ENCODE measurements around the gene SLC23A3. TPM values are rescaled to one million over a fixed set of nuclear protein-coding genes. Genes with fewer than 3 reads are reported as not detected.

The SLC23A3 gene
- total and polyA plus RNA-seq, 10 of the 15 experiments (the other 5 are each of a cell fraction or from before 2014, with no cell fraction given): 0.07 to 1.0 (median 0.40) TPM; not detected in 1

DNA sequence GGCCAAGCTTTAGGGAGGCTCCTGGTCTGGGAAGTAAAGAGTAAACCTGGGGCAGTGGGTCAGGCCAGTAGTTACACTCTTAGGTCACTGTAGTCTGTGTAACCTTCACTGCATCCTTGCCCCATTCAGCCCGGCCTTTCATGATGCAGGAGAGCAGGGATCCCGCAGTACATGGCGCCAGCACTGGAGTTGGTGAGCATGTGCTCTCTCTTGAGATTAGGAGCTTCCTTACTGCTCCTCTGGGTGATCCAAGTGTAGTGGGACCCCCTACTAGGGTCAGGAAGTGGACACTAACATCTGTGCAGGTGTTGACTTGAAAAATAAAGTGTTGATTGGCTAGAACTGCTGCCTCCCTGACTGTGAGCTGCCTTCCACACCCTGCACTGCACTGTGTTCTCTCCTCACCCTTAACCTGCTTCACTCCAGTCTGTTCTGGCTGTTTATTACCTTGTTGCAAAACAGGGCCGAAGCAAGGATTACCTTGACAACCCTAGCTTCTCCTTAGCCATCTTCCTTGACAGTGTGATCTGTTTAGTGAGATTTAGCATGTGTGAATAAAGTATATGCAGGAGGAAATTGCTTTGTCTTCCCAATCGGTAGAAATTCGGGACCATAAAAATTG lies 13.4 kb upstream of the SLC23A3 start:
- Histone ChIP-seq H3K36me3 (ENCODE audit: control insufficient read depth in 2 of 2, insufficient read depth in 2 of 2, low read length in 1 of 2) (peaks cover 6 to 10% of the 10 kb centered on the region in 2 experiments; a peak in 3 of 4 replicates), H2AFZ (ENCODE audit: control insufficient read depth, low read depth, low read length) (no peak overlapping the region), H3K4me3 (no peak overlapping the region), H3K79me2 (ENCODE audit: control insufficient read depth, insufficient read depth, low read length) (peaks cover 13% of the 10 kb centered on the region), H3K9me3 (replicated peaks; ENCODE audit: control insufficient read depth, insufficient read depth, low read length) (no peaks in the 10 kb centered on the region), H3K4me1 (ENCODE audit: control insufficient read depth, insufficient read depth, low read length) (peaks cover 10% of the 10 kb centered on the region), H3K4me2 (ENCODE audit: control insufficient read depth, insufficient read depth) (no peak overlapping the region), H4K20me1 (ENCODE audit: control insufficient read depth, insufficient read depth) (no peaks in the 10 kb centered on the region), H3K9ac (ENCODE audit: control insufficient read depth, insufficient read depth, low read length) (no peak overlapping the region), H3K27me3 (replicated peaks in 1 of 2; ENCODE audit: control insufficient read depth in 2 of 2, insufficient read depth in 2 of 2, low read length in 1 of 2) (no peaks in the 10 kb centered on the region), H3K27ac (ENCODE audit: control insufficient read depth, insufficient read depth) (no peak overlapping the region)
- FAIRE-seq (no peak), ATAC-seq (no peak), DNase-seq (ENCODE audit: low read depth, low spot score) (no peak)
- intact Hi-C loops (cut with micrococcal nuclease; ENCODE audit: unreplicated experiment) (no loop called here), in situ Hi-C loops (cut with MboI) (no loop called here)
- TF ChIP-seq PAX8 (IDR thresholded peaks at IDR 0.05) (no peak), SMARCA5 (IDR thresholded peaks at IDR 0.05) (no peak), ZZZ3 (IDR thresholded peaks at IDR 0.05; ENCODE audit: control insufficient read depth, insufficient read length, low read depth) (no peak), RAD21 (IDR thresholded peaks at IDR 0.05; ENCODE audit: insufficient read depth, low read depth, low read length) (no peak), JUND (IDR thresholded peaks at IDR 0.05; ENCODE audit: low read depth, low read length) (no peak), SUPT20H (IDR thresholded peaks at IDR 0.05; ENCODE audit: borderline replicate concordance, control insufficient read depth, low read depth, low read length) (no peak), HDAC2 (IDR thresholded peaks at IDR 0.05) (no peak), FOXM1 (IDR thresholded peaks at IDR 0.05; ENCODE audit: low read depth, low read length) (no peak)
- TF ChIP-seq, protein P1, sequence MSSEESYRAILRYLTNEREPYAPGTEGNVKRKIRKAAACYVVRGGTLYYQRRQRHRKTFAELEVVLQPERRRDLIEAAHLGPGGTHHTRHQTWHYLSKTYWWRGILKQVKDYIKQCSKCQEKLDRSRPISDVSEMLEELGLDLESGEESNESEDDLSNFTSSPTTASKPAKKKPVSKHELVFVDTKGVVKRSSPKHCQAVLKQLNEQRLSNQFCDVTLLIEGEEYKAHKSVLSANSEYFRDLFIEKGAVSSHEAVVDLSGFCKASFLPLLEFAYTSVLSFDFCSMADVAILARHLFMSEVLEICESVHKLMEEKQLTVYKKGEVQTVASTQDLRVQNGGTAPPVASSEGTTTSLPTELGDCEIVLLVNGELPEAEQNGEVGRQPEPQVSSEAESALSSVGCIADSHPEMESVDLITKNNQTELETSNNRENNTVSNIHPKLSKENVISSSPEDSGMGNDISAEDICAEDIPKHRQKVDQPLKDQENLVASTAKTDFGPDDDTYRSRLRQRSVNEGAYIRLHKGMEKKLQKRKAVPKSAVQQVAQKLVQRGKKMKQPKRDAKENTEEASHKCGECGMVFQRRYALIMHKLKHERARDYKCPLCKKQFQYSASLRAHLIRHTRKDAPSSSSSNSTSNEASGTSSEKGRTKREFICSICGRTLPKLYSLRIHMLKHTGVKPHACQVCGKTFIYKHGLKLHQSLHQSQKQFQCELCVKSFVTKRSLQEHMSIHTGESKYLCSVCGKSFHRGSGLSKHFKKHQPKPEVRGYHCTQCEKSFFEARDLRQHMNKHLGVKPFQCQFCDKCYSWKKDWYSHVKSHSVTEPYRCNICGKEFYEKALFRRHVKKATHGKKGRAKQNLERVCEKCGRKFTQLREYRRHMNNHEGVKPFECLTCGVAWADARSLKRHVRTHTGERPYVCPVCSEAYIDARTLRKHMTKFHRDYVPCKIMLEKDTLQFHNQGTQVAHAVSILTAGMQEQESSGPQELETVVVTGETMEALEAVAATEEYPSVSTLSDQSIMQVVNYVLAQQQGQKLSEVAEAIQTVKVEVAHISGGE (CRISPR knock-in tag; IDR thresholded peaks at IDR 0.05): no peak
- TF ChIP-seq, protein P2, sequence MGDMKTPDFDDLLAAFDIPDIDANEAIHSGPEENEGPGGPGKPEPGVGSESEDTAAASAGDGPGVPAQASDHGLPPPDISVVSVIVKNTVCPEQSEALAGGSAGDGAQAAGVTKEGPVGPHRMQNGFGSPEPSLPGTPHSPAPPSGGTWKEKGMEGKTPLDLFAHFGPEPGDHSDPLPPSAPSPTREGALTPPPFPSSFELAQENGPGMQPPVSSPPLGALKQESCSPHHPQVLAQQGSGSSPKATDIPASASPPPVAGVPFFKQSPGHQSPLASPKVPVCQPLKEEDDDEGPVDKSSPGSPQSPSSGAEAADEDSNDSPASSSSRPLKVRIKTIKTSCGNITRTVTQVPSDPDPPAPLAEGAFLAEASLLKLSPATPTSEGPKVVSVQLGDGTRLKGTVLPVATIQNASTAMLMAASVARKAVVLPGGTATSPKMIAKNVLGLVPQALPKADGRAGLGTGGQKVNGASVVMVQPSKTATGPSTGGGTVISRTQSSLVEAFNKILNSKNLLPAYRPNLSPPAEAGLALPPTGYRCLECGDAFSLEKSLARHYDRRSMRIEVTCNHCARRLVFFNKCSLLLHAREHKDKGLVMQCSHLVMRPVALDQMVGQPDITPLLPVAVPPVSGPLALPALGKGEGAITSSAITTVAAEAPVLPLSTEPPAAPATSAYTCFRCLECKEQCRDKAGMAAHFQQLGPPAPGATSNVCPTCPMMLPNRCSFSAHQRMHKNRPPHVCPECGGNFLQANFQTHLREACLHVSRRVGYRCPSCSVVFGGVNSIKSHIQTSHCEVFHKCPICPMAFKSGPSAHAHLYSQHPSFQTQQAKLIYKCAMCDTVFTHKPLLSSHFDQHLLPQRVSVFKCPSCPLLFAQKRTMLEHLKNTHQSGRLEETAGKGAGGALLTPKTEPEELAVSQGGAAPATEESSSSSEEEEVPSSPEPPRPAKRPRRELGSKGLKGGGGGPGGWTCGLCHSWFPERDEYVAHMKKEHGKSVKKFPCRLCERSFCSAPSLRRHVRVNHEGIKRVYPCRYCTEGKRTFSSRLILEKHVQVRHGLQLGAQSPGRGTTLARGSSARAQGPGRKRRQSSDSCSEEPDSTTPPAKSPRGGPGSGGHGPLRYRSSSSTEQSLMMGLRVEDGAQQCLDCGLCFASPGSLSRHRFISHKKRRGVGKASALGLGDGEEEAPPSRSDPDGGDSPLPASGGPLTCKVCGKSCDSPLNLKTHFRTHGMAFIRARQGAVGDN (IDR thresholded peaks at IDR 0.05): no peak
- ChIA-PET SMC1A (ENCODE audit: uncharacterized antibody, unreplicated experiment) (no interaction called here), CTCF (interaction anchor here (0.6 to 1.2 kb wide), 3 partner anchors 11 to 112 kb away, joined by 3 read pairs; partner anchors contain the start of gene DNAJB2), RAD21 (ENCODE audit: unreplicated experiment) (interaction anchor here (1.1 kb wide), 1 partner anchor 24 kb away, joined by 3 read pairs; no protein-coding TSS in a partner anchor), POLR2A (interaction anchor here (0.5 kb wide), 1 partner anchor 28 kb away, joined by 3 read pairs; no protein-coding TSS in a partner anchor)
- BruUV-seq (replicated peaks): no TSS peak
- 98% methylated on average over 6 of the region's 6 CpGs for WGBS (ENCODE audit: insufficient coverage, insufficient replicate concordance, low lambda C conversion rate, missing lambda C conversion rate)
